ENCODE data around the gene AP5B1.

Gene AP5B1

DNA sequence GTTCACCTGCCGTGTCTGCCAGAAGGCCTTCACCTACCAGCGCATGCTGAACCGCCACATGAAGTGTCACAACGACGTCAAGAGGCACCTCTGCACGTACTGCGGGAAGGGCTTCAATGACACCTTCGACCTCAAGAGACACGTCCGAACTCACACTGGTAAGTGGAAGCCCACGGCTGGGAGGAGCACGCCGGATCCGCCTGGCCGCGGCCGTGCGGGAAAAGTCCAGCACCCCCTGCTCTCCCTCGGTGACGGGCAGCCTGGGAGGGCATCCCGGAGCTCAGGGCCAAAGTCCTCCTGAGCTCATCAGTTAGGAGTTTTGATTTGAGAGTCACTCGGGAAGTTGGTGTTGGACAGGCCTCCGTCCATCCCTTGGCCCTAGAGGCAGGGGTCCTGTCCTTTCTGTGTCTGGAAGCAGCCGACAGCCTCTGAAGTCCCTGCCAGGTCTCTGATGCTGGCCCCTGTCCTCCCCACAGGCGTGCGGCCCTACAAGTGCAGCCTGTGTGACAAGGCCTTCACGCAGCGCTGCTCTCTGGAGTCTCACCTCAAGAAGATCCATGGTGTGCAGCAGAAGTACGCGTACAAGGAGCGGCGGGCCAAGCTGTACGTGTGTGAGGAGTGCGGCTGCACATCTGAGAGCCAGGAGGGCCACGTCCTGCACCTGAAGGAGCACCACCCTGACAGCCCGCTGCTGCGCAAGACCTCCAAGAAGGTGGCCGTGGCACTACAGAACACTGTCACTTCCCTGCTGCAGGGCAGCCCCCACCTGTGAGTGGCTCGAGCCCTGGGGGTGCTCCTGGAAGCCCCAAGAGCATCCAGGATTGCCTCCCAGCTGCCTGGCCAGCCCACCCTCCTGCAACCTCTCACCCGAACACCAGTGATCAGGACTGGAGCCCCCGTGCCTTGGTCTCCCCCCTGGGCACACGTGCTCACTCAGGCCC, 14.1 kb upstream of the AP5B1 start:
- TF ChIP-seq, protein P1, sequence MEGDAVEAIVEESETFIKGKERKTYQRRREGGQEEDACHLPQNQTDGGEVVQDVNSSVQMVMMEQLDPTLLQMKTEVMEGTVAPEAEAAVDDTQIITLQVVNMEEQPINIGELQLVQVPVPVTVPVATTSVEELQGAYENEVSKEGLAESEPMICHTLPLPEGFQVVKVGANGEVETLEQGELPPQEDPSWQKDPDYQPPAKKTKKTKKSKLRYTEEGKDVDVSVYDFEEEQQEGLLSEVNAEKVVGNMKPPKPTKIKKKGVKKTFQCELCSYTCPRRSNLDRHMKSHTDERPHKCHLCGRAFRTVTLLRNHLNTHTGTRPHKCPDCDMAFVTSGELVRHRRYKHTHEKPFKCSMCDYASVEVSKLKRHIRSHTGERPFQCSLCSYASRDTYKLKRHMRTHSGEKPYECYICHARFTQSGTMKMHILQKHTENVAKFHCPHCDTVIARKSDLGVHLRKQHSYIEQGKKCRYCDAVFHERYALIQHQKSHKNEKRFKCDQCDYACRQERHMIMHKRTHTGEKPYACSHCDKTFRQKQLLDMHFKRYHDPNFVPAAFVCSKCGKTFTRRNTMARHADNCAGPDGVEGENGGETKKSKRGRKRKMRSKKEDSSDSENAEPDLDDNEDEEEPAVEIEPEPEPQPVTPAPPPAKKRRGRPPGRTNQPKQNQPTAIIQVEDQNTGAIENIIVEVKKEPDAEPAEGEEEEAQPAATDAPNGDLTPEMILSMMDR (IDR thresholded peaks at IDR 0.05; ENCODE audit: extremely low read depth, insufficient read depth, missing control alignments), result no peak
- in situ Hi-C loops (cut with MboI; ENCODE audit: low pct_unique_long_range_greater_than_20kb, low sequenced_read_pairs, unreplicated experiment), result no loop called here
- DNase-seq (ENCODE audit: low spot score), result no peak

DNA sequence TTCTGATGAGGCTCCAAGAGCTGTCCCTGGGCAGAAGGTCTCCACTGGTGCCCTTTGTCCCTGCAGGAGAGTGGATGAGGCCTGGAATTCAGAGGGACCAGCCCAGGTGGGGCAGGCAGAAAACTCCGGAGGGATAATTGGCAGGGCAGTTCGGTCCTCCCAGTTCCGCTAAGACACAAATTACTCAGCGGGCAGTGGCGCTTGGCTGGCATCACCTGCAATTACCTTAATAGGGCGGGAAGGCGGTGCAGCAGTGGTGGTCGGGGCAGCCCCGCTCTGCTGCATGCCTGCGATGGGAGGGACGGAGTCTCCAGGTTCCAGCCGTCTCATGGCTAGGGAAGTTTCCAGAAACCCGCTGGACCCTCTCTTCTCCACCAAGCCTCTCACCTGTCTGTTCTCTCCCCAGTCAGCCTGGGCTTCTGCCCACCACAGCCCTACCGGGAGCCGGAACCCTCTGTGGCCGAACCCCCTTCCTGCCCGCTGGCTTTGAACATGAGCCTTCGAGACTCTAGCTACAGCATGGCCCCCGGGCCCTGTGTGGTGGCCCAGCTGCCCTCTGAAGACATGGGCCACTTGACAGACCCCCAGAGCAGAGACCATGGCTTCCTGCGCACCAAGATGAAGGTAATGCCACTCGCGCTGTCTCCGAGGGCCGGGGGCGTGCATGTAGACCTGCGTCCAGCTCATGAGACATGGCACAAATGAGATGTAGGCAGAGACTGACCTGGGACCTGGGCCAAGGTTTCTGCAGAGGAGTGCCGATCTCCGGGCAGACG, 13.0 kb upstream of the AP5B1 start:
- DNase-seq (ENCODE audit: low spot score), result no peak
- in situ Hi-C loops (cut with MboI; ENCODE audit: low pct_unique_long_range_greater_than_20kb, low sequenced_read_pairs, unreplicated experiment), result no loop called here
- TF ChIP-seq, protein P1 (IDR thresholded peaks at IDR 0.05; ENCODE audit: extremely low read depth, insufficient read depth, missing control alignments), result no peak

DNA sequence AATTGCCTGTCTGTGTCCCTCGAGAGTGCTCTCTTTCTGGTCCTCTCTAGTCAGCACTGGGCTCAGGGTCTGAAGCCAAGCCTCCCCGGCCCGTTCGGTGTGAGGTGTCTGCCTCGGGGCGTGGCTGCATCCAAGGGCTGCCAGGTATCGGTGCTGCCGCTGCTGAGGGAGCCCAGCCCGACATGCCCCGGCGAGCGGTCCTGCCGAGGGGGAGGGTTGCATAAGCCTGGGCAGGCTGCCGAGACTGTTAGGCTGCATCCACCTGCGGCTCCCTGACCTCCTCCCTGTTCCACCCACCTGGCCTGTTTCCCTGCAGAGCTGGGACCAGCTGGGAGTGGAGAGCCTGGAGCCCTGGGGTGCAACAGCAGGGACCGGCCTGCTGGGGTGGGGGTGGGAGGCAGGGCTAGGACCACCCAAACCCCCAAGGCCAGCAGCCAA, 12.4 kb upstream of the AP5B1 start:
- in situ Hi-C loops (cut with MboI; ENCODE audit: low pct_unique_long_range_greater_than_20kb, low sequenced_read_pairs, unreplicated experiment), result no loop called here
- no peak for DNase-seq (ENCODE audit: low spot score)
- TF ChIP-seq, protein P1 (IDR thresholded peaks at IDR 0.05; ENCODE audit: extremely low read depth, insufficient read depth, missing control alignments), result no peak

DNA sequence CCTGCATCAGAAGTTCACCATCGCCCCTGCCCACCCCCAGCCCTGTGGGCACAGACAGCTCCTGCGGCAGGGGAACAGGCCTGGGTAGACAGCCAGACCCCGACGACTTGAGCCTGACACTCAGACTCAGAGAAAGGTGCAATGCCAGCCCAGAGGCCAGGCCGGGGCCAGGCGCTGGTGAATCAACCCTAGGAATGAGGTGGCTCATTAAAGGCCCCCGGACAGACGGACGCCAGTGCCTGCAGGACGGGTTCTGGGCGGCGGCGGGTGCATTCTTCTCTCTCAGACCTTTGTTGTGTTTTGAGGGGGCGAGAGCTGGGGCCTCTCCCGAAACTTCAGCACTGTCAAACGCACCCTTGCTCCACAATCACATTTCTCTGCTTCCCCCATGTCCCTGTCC, 11.7 kb upstream of the AP5B1 start:
- in situ Hi-C loops (cut with MboI; ENCODE audit: low pct_unique_long_range_greater_than_20kb, low sequenced_read_pairs, unreplicated experiment), result no loop called here

DNA sequence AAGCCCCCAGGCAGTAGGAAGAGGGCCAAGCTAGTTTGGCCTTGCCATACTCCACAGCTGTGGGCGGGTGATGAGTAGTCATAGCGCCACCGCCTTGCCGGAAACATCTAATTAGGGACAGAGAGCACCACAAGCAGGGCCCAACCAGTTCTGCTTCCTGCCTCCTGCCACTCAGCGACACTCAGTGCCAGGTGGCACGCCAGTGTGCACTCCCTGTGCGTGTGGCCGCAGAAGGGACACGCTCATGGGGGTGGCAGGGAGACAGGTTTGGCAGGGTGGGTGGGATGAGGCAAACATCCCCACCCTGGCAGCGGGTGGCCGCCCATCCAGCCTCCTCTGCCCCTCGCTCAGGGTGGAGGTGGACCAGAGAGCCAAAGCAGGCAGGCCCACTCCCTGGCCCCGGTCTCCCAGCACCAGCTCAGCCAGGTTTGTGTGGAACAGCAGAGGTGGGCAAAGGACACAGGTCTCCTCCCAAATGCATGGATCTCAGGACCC, 11.0 kb upstream of the AP5B1 start:
- DNase-seq (ENCODE audit: low spot score), result peak; percentile 80
- in situ Hi-C loops (cut with MboI; ENCODE audit: low pct_unique_long_range_greater_than_20kb, low sequenced_read_pairs, unreplicated experiment), result no loop called here
- TF ChIP-seq, protein P1 (IDR thresholded peaks at IDR 0.05; ENCODE audit: extremely low read depth, insufficient read depth, missing control alignments), result peak; percentile 13

More for the DNA sequence above, 11.7 kb upstream of the AP5B1 start:
- TF ChIP-seq, protein P1 (IDR thresholded peaks at IDR 0.05; ENCODE audit: extremely low read depth, insufficient read depth, missing control alignments), result no peak
- no peak for DNase-seq (ENCODE audit: low spot score)

DNA sequence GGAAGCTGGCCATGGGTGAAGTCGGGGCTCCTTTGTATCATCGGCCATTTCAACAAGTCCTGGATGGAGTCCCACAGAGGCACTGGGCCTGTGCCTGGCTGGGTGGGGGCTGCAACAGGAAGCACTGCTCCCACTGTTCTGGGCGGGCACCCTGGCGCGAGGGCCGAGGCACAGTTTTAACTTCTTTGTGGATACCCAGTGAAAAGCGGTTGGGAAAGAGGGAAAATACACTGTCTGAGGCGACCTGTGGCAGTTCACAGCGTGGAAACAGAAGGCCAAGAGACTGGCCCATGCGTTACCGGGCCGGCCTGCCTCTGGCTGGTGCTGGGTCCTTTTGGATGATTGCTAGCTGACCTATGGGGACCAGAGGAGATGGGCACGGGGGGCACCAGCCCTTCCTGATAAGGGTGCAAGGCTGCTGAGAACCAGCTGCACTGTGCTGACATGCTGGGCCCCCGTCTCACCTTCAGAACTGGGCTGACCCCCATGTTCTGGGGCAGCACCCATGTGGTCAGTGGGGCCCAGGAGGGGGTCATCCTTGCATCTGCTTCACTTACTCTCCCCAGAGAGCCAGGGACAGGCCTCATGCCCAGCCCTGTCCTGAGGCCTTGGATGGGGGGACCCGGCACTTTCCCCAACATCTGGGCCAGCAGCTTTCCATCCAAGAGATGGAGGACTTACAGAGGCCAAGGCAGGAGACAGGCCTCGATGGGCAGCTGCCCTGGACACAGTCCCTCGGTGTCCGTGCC, 10.3 kb upstream of the AP5B1 start:
- in situ Hi-C loops (cut with MboI; ENCODE audit: low pct_unique_long_range_greater_than_20kb, low sequenced_read_pairs, unreplicated experiment), result no loop called here
- DNase-seq (ENCODE audit: low spot score), result no peak
- TF ChIP-seq, protein P1 (IDR thresholded peaks at IDR 0.05; ENCODE audit: extremely low read depth, insufficient read depth, missing control alignments), result no peak

Data from GM13977 (cell line).